ENCODE results near the gene F5. TPM values are rescaled to one million over a fixed set of nuclear protein-coding genes. Genes with fewer than 3 reads are reported as not detected.
A peak's percentile ranks its signal among the peaks of the same experiment; 100 is the strongest.
"Not testable (repeated sequence)": the region's sequence is repeated elsewhere in the genome, so short reads cannot be mapped to it uniquely, and the experiment has no call there.

Gene F5
- total and polyA plus RNA-seq, 7 donors = under 0.01 to 1.0 (median 0.54) TPM; not detected in 2

- intact Hi-C loops (cut with DNase I) = loop anchor here (1.0 to 10.0 kb wide), 6 partner anchors 64 to 1204 kb away; partner anchors contain the start of genes BLZF1 and NME7
- no peak overlapping the region for H3K4me3 ChIP-seq
- H3K4me1 ChIP-seq = no peaks in the 10 kb centered on the region
- peak; percentile 73 for DNase-seq
- H3K9me3 ChIP-seq = no peaks in the 10 kb centered on the region
- WGBS, 2 donors = 42 to 62% methylated on average over 15 of the region's 15 CpGs
- TF ChIP-seq POLR2AphosphoS5 (IDR thresholded peaks at IDR 0.05) = no peak
- TF ChIP-seq CTCF (IDR thresholded peaks at IDR 0.05) = peak; percentile 76 to 84 (median 78)
- no peaks in the 10 kb centered on the region for H3K27me3 ChIP-seq
- H3K27ac ChIP-seq = no peak overlapping the region
- no peaks in the 10 kb centered on the region for H3K36me3 ChIP-seq
Measured at GRCh38 chr1:169546087-169546995, 39.9 kb downstream of the F5 start.

GRCh38 chr1:169545472-169545871, 40.8 kb downstream of the F5 start:
- intact Hi-C loops (cut with DNase I) = loop anchor here (5.0 to 10.0 kb wide), 5 partner anchors 63 to 1203 kb away; partner anchors contain the start of genes BLZF1 and NME7
- WGBS, 2 donors = 44 to 79% methylated on average over 2 of the region's 2 CpGs
- DNase-seq = no peak
- Histone ChIP-seq H3K36me3 (no peaks in the 10 kb centered on the region), H3K4me1 (no peaks in the 10 kb centered on the region), H3K9me3 (no peaks in the 10 kb centered on the region), H3K27ac (no peak overlapping the region), H3K27me3 (no peaks in the 10 kb centered on the region), H3K4me3 (no peak overlapping the region)
- TF ChIP-seq CTCF (IDR thresholded peaks at IDR 0.05) (no peak), EP300 (IDR thresholded peaks at IDR 0.05) (no peak), POLR2A (IDR thresholded peaks at IDR 0.05) (no peak), POLR2AphosphoS5 (IDR thresholded peaks at IDR 0.05) (no peak)

- H3K4me3 ChIP-seq = no peak overlapping the region
- intact Hi-C loops (cut with DNase I) = no loop called here
- no peak for DNase-seq
- TF ChIP-seq POLR2A (IDR thresholded peaks at IDR 0.05) (no peak), POLR2AphosphoS5 (IDR thresholded peaks at IDR 0.05) (no peak)
- 83 to 87% methylated on average over 3 of the region's 3 CpGs for WGBS, 2 donors
- no peaks in the 10 kb centered on the region for H3K36me3 ChIP-seq
- H3K4me1 ChIP-seq = no peaks in the 10 kb centered on the region
- no peak overlapping the region for H3K27ac ChIP-seq
- H3K9me3 ChIP-seq = no peaks in the 10 kb centered on the region
- no peaks in the 10 kb centered on the region for H3K27me3 ChIP-seq
Measured at GRCh38 chr1:169538998-169539871, 47.0 kb downstream of the F5 start.

- no peaks in the 10 kb centered on the region for H3K27me3 ChIP-seq
- 96 to 97% methylated on average over 2 of the region's 2 CpGs for WGBS, 2 donors
- intact Hi-C loops (cut with DNase I) = no loop called here
Measured at GRCh38 chr1:169534653-169535052, 51.6 kb downstream of the F5 start.

GRCh38 chr1:169533528-169534190, 52.6 kb downstream of the F5 start:
- H3K27me3 ChIP-seq; DNase-seq; H3K9me3 ChIP-seq; H3K36me3 ChIP-seq; H3K4me1 ChIP-seq; H3K4me3 ChIP-seq; intact Hi-C loops (cut with DNase I); H3K27ac ChIP-seq: not testable (repeated sequence)
- 34 to 79% methylated on average over 9 of the region's 9 CpGs for whole genome bisulfite sequencing, 2 donors

More at GRCh38 chr1:169534653-169535052, 51.6 kb downstream of the F5 start:
- H3K9me3 ChIP-seq = no peaks in the 10 kb centered on the region
- no peaks in the 10 kb centered on the region for H3K4me1 ChIP-seq
- H3K4me3 ChIP-seq = no peak overlapping the region
- no peak overlapping the region for H3K27ac ChIP-seq
- no peak for TF ChIP-seq POLR2AphosphoS5 (IDR thresholded peaks at IDR 0.05)
- no peak for DNase-seq
- no peaks in the 10 kb centered on the region for H3K36me3 ChIP-seq

All from sigmoid colon (tissue), 7 donors.